ENCODE data around the gene ASB10.
A peak's percentile ranks its signal among the peaks of the same experiment; 100 is the strongest.

ASB10 gene

DNA sequence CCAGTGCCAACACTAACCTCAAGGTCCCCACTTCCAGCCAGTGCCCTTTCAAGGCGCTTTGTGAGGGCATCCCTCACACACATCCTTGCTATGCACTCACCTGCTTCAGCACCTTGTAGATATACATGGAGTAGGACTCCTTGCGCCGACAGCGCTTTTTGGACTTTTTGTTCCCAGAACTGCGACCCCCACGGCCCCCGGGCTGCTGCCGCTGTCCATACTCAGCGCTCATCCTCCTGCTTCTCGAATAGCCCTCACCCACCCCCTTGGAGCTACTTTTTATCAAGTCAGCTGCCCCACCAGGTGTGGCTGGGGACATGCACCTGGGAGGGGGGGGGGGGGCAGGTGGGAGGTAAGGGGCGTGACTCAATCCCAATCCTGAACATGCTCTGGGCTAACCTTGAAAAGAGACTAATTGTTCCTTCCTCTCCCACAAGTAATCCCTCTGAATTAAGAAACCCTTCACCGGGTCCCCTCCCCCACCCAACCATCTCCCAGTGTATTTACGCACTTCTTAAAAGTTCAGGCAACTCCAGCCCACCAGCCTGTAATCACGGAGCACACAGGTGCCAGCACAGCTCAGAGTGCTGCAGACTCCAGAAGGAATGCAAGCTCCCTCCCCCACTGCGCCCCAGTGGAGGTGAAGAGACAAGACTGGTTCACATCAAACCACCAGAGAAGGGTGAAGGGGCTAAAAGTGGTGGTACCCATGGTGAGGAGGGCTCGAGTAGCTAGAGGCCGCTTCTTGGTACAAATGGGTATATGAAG lies 23.2 kb upstream of the ASB10 start, which contains the start of gene H2BK1:
Gene H2BK1, minus strand, starts transcription at position 402 of the 768 bp plus-strand sequence. Its CDS starts 170 bp downstream, at position 232.
- DNase-seq: no peak

DNA sequence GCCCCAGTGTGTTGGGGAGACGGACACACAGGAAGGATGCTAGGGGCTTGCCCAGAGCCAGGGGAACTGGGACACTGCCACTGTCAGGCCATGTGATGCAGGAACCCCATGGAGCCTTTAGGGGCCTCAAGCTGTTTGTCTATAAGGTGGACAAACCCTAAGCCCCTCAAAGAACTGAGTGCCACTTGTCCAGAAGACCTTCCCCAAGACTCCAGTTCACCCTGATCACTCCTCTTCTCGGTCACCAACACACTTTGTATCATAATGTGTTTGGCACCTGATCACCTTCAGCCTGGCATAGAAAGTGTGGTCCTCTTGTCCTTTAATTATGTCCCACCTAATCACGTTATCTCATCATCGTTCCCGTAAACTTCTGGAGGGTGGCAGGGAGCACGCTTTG lies 22.5 kb upstream of the ASB10 start:
- DNase-seq: no peak

- DNase-seq: no peak
These were observed 21.3 kb upstream of the ASB10 start for GRCh38 chr7:151208253-151208862.

DNA sequence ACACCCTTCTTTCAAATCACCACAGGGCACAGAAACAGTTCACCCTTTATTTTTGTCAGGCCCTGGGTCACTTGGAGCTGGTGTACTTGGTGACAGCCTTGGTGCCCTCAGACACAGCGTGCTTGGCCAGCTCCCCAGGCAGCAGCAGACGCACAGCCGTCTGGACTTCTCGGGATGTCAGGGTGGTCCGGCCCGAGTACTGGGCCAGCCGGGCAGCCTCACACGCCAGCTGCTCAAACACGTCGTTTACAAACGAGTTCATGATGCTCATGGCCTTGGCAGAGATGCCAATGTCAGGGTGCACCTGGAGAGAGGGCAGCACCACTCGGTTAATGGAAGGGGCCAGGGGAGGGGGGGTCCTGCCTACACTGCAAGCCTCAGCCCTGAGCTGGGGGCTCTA lies 20.8 kb upstream of the ASB10 start:
- DNase-seq: no peak

- DNase-seq: no peak
These were observed 20.3 kb upstream of the ASB10 start for GRCh38 chr7:151207315-151207714.

DNA sequence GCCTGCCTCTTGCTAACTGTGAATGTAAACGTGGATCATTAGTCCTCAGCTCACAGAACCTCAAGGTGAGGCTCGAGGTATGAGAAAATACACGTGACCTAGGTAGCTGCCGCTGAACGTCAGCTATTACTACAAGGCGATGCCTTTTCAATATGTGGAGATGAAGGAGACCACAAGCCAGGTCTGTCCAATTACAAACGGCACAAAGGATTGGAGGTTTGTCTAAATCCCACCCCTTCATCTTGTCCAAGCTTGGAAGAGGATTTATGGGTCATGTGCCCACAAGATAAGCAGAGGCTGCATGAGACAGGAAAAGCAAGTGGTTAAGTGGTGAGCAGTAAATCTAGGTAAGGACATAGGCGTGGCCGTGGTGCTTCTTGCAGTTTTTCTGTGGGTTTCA lies 19.9 kb upstream of the ASB10 start:
- peak; percentile 18 for DNase-seq

- no peak for DNase-seq
These were observed 18.7 kb upstream of the ASB10 start for GRCh38 chr7:151205730-151206129.

- no peak for DNase-seq
These were observed 17.5 kb upstream of the ASB10 start for GRCh38 chr7:151204383-151205032.

DNA sequence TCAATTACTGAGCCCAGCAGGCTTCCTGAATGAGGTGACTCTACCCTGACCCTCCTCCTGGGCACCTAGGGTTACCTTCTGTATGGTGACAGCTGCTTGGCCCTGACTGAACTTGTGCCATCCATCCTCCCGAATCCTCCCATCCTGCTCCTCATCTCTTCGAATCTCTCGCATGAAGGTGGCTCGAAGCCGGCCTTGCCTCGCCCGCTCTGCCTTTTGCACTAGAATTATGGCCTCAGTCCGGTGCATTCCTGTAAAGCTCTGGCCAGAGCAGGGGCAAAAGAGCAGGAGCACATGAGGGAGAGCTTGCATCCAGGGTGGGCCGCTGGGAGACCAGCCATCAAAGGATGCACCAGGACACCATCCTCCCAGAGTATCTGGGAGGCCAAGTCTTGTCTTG lies 15.8 kb upstream of the ASB10 start:
- DNase-seq: no peak

DNA sequence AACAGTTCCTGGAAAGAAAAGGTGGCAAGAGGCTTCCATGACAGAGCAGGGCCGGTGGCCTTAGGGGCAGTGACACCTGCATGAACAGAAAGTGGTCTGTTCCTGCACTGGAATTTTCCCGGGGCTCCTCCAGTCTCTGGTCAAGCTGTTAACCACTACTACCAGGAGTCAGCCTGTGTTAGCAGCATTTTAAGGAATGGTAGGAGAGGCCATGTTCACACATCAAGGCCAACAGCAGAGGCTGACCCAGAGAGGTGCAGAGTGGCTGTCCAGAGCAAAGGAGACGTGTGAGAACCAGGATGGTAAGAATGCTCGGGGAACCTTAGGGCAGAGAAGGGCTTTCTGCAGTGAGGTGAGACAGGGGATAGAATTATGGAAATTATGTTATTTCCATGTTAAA lies 14.7 kb upstream of the ASB10 start:
- DNase-seq: no peak

DNA sequence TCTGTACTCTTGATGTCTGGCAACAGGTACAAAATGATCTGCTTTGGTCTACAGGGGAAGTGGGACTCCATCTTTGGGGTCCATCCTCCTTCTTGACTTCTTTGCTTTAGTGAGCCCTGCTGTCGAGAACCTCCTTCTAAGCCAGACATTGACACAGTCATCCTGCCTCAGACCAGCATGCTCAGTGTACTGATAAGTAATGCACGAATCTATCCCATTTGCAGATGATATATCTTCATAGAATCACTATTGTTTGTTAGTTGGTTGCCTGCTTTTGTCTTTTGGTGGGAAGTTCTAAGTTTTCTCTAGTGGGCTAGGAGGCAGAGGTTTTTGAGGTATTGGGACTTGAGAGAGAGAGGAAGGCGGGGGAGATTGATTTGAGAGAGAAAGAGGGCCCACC lies 14.3 kb upstream of the ASB10 start:
- no peak for DNase-seq

GRCh38 chr7:151198945-151199848 lies 12.1 kb upstream of the ASB10 start:
- no peak for DNase-seq

- DNase-seq: no peak
These were observed 10.9 kb upstream of the ASB10 start for GRCh38 chr7:151197932-151198331.

GRCh38 chr7:151195616-151196450 lies 8.8 kb upstream of the ASB10 start:
- no peak for DNase-seq

- DNase-seq: no peak
These were observed 7.1 kb upstream of the ASB10 start for GRCh38 chr7:151194188-151194587.

GRCh38 chr7:151193203-151193978 lies 6.3 kb upstream of the ASB10 start:
- no peak for DNase-seq

DNA sequence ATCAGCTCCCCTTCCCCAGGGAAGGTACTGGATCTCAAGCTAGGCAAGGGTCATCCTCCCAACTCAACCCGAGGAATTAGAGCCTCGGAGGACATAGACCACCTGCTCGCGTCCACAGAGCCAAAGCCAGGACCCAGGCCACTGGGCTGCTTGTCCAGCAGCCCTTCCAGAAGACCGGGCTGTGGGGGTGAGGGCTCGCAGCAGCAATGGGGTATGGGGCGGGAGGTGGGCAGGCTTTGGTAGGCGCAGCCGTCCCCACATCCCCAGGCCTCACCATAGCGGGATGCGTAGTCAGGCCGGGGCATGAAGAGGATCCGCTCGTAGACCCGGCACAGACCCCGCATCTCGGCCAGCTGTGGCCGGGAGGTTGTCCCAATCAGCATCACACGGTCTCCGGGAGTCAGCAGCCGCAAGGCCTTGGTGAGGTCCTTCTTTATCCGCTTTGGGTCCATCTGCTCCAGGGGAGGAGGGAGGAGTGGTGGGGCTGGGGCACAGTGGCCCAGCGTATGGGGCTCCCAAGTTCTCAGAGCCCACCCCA lies 5.0 kb upstream of the ASB10 start:
- DNase-seq: no peak

DNA sequence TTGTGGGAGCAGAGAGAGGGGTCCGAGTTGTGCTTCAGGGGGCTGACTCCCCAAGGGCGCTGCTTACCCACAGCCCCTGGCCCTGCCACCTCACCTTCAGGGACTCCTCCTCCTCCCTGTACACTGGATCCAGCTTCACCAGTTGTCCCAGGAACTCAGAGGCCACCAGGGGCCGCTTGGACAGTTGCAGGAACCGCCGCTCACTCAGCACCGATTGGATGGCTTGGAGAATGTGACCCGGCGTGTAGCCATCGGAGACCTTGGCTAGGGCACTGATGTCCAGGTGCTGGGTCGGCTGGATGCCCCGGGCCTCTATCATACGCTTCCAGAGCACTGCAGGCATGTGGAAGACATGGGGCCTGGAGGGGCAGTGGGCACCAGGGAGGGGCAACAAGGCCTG lies 4.5 kb upstream of the ASB10 start:
- no peak for DNase-seq

DNA sequence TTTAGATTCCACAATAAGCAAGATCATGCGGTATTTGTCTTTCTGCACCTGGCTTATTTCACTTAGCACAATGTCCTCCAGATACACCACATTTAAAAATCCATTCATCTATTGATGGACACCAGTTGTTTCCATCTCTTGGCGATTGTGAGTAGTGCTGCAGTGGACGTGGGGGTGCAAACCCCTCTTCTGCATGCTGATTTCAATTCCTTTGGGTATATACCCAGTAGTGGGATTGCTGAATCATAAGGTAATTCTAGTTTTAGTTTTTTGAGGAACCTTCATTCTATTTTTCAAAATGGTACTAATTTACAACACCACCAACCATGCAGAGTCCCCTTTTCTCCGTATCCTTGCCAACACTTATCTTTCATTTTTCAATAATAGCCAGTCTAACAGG lies 2.0 kb upstream of the ASB10 start:
- no peak for DNase-seq

GRCh38 chr7:151188252-151188542 lies 1.1 kb upstream of the ASB10 start:
- no peak for DNase-seq

All from CD4-positive, alpha-beta T cell treated with Interleukin-17A for 4 hours (primary cell).